ENCODE measurements around the gene AHSA1. TPM values are rescaled to one million over a fixed set of nuclear protein-coding genes. Genes with fewer than 3 reads are reported as not detected.

Gene AHSA1
- total RNA-seq, 1 donor: 88.9 TPM

Small RNA genes within 50 kb of the gene (small RNA-seq; reads per million reads assigned to genes)
- gene RF00404: not detected

Other genes with a start within 250 kb of the AHSA1 start
- not detected in 2 replicates for gene NGB, start 186.9 kb upstream of the AHSA1 start, total RNA-seq
- 17.7 and 18.1 TPM in 2 replicates for gene POMT2, start 137.2 kb upstream of the AHSA1 start, total RNA-seq
- gene GSTZ1, start 137.1 kb upstream of the AHSA1 start, total RNA-seq: 22.0 and 37.4 TPM in 2 replicates
- gene TMED8, start 81.0 kb upstream of the AHSA1 start, total RNA-seq: 9.3 and 12.5 TPM in 2 replicates
- gene SAMD15, start 80.7 kb upstream of the AHSA1 start, total RNA-seq: 1.3 and 1.6 TPM in 2 replicates
- under 0.01 TPM in 2 replicates for gene NOXRED1, start 34.6 kb upstream of the AHSA1 start, total RNA-seq
- gene VIPAS39, start 492 bp upstream of the AHSA1 start, total RNA-seq: 20.3 and 29.8 TPM in 2 replicates
- under 0.01 TPM in 1 of 2 replicates, not detected in the other for gene ISM2, start 40.7 kb downstream of the AHSA1 start, total RNA-seq
- gene SPTLC2, start 158.5 kb downstream of the AHSA1 start, total RNA-seq: 38.3 and 48.4 TPM in 2 replicates
- gene ALKBH1, start 249.9 kb downstream of the AHSA1 start, total RNA-seq: 8.7 and 11.7 TPM in 2 replicates

Data from fibroblast of villous mesenchyme (primary cell).